CD4-positive, CD25-positive, alpha-beta regulatory T cell (primary cell): ENCODE measurements around the gene LUC7L3. TPM values are rescaled to one million over a fixed set of nuclear protein-coding genes. Genes with fewer than 3 reads are reported as not detected.
A peak's percentile ranks its signal among the peaks of the same experiment; 100 is the strongest.

Experiments used
- ATAC-seq, 2 donors: fragments of 150-1000 bp; cut with Tn5 transposase; one replicate each; pipeline ENCODE4 v1.10.0; 2021; ENCODE audit warnings: low read depth in 2 of 2, moderate number of reproducible peaks in 2 of 2, moderate library complexity in 1 of 2
- DNase-seq, 3 donors: peaks; one replicate each; pipeline versions ENCODE4 v3.0.0 to v3.0.0-alpha.2; 2012 to 2022; ENCODE audit warnings: mixed read lengths in 1 of 3
- H3K27ac ChIP-seq: one replicate; pipeline ENCODE4 v1.7.0; 2013; ENCODE audit warnings: mild to moderate bottlenecking, low read length; ENCODE audit not compliant: insufficient read depth, poor library complexity, severe bottlenecking
- H3K27me3 ChIP-seq: one replicate; pipeline ENCODE4 v1.7.0; 2013; ENCODE audit warnings: low read length; ENCODE audit not compliant: control insufficient read depth, insufficient read depth
- H3K36me3 ChIP-seq: one replicate; pipeline ENCODE4 v1.7.0; 2013; ENCODE audit warnings: mild to moderate bottlenecking, low read length, moderate library complexity; ENCODE audit not compliant: control insufficient read depth, insufficient read depth
- H3K4me1 ChIP-seq: 2 replicates; pipeline ENCODE4 v1.7.0; 2013; ENCODE audit warnings: mild to moderate bottlenecking, low read length; ENCODE audit not compliant: insufficient read depth, control insufficient read depth, poor library complexity, severe bottlenecking
- H3K4me3 ChIP-seq: one replicate; pipeline ENCODE4 v1.7.0; 2013; ENCODE audit warnings: low read depth, mild to moderate bottlenecking, low read length, moderate library complexity
- H3K9me3 ChIP-seq, 2 experiments: 1 replicate in 1 of 2; 2 replicates in 1 of 2; pipeline ENCODE4 v1.7.0; 2013; ENCODE audit warnings: low read length in 2 of 2, mild to moderate bottlenecking in 1 of 2, moderate library complexity in 1 of 2; ENCODE audit not compliant: control insufficient read depth in 2 of 2
- H3K27ac Mint-ChIP-seq, 3 donors: one replicate each; pipeline ENCODE4 v1.8.0; 2020 to 2022; ENCODE audit warnings: mild to moderate bottlenecking in 3 of 3, mixed read lengths in 3 of 3, moderate library complexity in 2 of 3
- H3K27me3 Mint-ChIP-seq: one replicate; pipeline ENCODE4 v1.8.0; 2022; ENCODE audit warnings: mild to moderate bottlenecking, mixed read lengths
- H3K36me3 Mint-ChIP-seq: one replicate; pipeline ENCODE4 v1.8.0; 2020; ENCODE audit warnings: mixed read lengths
- H3K4me1 Mint-ChIP-seq, 4 donors: one replicate each; pipeline ENCODE4 v1.8.0; 2020 to 2022; ENCODE audit warnings: mixed read lengths in 4 of 4, mild to moderate bottlenecking in 1 of 4
- H3K4me3 Mint-ChIP-seq, 4 donors: one replicate each; pipeline ENCODE4 v1.8.0; 2020 to 2022; ENCODE audit warnings: mild to moderate bottlenecking in 4 of 4, mixed read lengths in 4 of 4, moderate library complexity in 3 of 4
- H3K9me3 Mint-ChIP-seq, 7 donors: one replicate each; pipeline ENCODE4 v1.8.0; 2020 to 2022; ENCODE audit warnings: mixed read lengths in 7 of 7, mild to moderate bottlenecking in 3 of 7, moderate library complexity in 2 of 7
- polyA plus RNA-seq, 4 donors: library from polyadenylated mRNA; unstranded; fragments of 300-500 nt; fragmentation: Illumina TruSeq; gene quantifications; one replicate each; pipeline ENCODE4 v1.2.3, GENCODE V29; 2021
- total RNA-seq: library from RNA; stranded (reverse); gene quantifications from one replicate; pipeline ENCODE4 v1.2.3, GENCODE V29; 2022

Gene LUC7L3
- total and polyA plus RNA-seq, 5 donors from 2014 or later, result 44.9 to 143 (median 52.6) TPM

- H3K4me1 ChIP-seq, result no peaks in the 10 kb centered on the region
- peaks cover 70% of the 10 kb centered on the region for H3K36me3 ChIP-seq
- no peak for ATAC-seq
- no peaks in the 10 kb centered on the region for H3K27me3 ChIP-seq
- H3K27ac ChIP-seq, result no peak overlapping the region
- Mint-ChIP-seq H3K4me3 (no peak overlapping the region), H3K27ac (no peak overlapping the region), H3K36me3 (peaks cover 41% of the 10 kb centered on the region), H3K4me1 (peaks cover 16 to 25% (median 22%) of the 10 kb centered on the region in 4 donors), H3K9me3 (no peaks in the 10 kb centered on the region), H3K27me3 (no peaks in the 10 kb centered on the region)
- no peak for DNase-seq
- H3K9me3 ChIP-seq, result no peaks in the 10 kb centered on the region
- no peak overlapping the region for H3K4me3 ChIP-seq
Measured at GRCh38 chr17:50696365-50696879, 23.0 kb upstream of the LUC7L3 start.

DNA sequence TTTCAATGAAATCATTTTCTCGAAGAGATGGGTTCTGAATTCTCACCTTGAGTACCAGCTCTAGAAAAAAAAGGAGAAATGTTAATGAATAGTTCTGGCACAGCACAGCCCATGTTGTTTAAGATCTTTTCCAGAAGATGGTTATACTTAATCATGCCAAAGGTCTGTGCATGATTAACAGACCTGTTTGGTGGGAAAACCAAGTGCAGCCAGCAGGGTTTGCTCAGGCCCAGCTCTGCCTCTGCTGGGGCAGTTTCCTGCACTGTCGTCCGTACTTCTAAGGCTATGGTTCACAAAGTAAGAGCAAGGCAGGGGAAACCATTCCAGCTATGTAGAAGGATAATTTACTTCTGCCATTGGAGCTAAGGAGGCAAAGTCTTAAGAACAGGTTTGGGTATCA is 22.3 kb upstream of the LUC7L3 start:
- H3K9me3 ChIP-seq, result no peaks in the 10 kb centered on the region
- H3K27me3 ChIP-seq, result no peaks in the 10 kb centered on the region
- no peaks in the 10 kb centered on the region for H3K4me1 ChIP-seq
- peak overlapping the region in 2 of 3 donors; percentile 16 to 73 for H3K27ac Mint-ChIP-seq
- H3K36me3 Mint-ChIP-seq, result peaks cover 41% of the 10 kb centered on the region
- H3K27me3 Mint-ChIP-seq, result no peaks in the 10 kb centered on the region
- H3K9me3 Mint-ChIP-seq, result no peaks in the 10 kb centered on the region
- no peak for ATAC-seq
- peaks cover 22 to 31% (median 23%) of the 10 kb centered on the region in 4 donors for H3K4me1 Mint-ChIP-seq
- peaks cover 72% of the 10 kb centered on the region for H3K36me3 ChIP-seq
- no peak overlapping the region for H3K4me3 ChIP-seq
- no peak overlapping the region for H3K4me3 Mint-ChIP-seq
- no peak overlapping the region for H3K27ac ChIP-seq
- DNase-seq, result no peak

GRCh38 chr17:50697663-50698272 is 21.6 kb upstream of the LUC7L3 start:
- Histone ChIP-seq H3K4me3 (no peak overlapping the region), H3K36me3 (peaks cover 70% of the 10 kb centered on the region), H3K27me3 (no peaks in the 10 kb centered on the region), H3K4me1 (no peaks in the 10 kb centered on the region), H3K9me3 (no peaks in the 10 kb centered on the region), H3K27ac (peak overlapping the region; percentile 44)
- Mint-ChIP-seq H3K9me3 (no peaks in the 10 kb centered on the region), H3K36me3 (peaks cover 41% of the 10 kb centered on the region), H3K27ac (peak overlapping the region; percentile 53 to 73 (median 69)), H3K4me3 (no peak overlapping the region), H3K27me3 (no peaks in the 10 kb centered on the region), H3K4me1 (peaks cover 23 to 37% (median 28%) of the 10 kb centered on the region in 4 donors)
- DNase-seq (peak in 1 of 3 donors; percentile 54), ATAC-seq (no peak)

DNA sequence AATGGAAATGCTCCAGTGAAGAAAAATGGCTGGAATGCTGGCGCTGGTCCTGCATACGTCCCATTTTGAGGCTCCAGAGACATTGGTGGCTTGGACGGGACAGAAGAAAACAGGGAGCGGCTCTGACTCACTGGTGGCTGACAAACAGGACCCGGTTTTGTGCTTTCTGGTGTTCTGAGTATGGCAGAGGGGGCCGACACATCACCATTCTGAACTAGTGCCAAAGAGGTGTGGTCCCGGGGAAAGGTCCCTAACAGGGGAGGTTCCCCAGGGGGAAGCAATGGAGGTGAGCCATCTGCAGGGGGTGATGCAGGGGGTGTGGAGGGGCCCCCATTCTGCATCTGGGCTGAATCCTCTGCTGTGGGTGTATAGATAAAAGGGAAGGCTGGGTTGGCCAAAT is 20.0 kb upstream of the LUC7L3 start:
- Mint-ChIP-seq H3K4me3 (no peak overlapping the region), H3K36me3 (peaks cover 43% of the 10 kb centered on the region), H3K4me1 (peaks cover 26 to 52% (median 41%) of the 10 kb centered on the region in 4 donors), H3K9me3 (no peaks in the 10 kb centered on the region), H3K27ac (peak overlapping the region in 1 of 3 donors; percentile 45), H3K27me3 (no peaks in the 10 kb centered on the region)
- ATAC-seq (no peak), DNase-seq (no peak)
- Histone ChIP-seq H3K27ac (no peak overlapping the region), H3K4me1 (no peaks in the 10 kb centered on the region), H3K27me3 (no peaks in the 10 kb centered on the region), H3K36me3 (peaks cover 62% of the 10 kb centered on the region), H3K4me3 (no peak overlapping the region), H3K9me3 (no peaks in the 10 kb centered on the region)

DNA sequence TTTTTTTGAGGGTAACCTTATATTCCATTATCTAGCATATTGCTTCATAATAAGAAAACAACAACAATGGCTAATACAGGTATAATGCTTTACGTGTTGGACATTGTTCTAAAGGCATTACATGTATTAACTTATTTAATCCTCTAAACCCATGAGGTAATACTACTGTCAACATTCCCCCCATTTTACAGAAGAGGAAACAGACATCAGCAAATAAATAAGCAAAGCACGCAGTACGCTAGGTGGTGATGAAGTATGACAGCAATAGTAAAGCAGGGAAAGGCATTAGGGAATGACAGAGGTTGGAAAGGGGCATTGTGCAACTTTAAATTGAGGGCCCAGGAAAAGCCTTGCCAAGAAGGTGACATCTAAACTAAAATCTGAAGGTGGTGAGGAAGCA is 16.2 kb upstream of the LUC7L3 start:
- no peak overlapping the region for H3K4me3 ChIP-seq
- peaks cover 21 to 66% (median 49%) of the 10 kb centered on the region in 4 donors for H3K4me1 Mint-ChIP-seq
- H3K4me1 ChIP-seq, result peaks cover 16% of the 10 kb centered on the region
- H3K9me3 Mint-ChIP-seq, result no peaks in the 10 kb centered on the region
- H3K36me3 ChIP-seq, result peaks cover 33% of the 10 kb centered on the region
- H3K27ac Mint-ChIP-seq, result peak overlapping the region in 2 of 3 donors; percentile 78 to 88
- H3K27me3 Mint-ChIP-seq, result peaks cover 4% of the 10 kb centered on the region
- no peaks in the 10 kb centered on the region for H3K27me3 ChIP-seq
- peaks cover 24% of the 10 kb centered on the region for H3K36me3 Mint-ChIP-seq
- no peak overlapping the region for H3K27ac ChIP-seq
- H3K9me3 ChIP-seq, result no peaks in the 10 kb centered on the region
- ATAC-seq (no peak), DNase-seq (no peak)
- peak overlapping the region in 2 of 4 donors; percentile 34 to 90 for H3K4me3 Mint-ChIP-seq

DNA sequence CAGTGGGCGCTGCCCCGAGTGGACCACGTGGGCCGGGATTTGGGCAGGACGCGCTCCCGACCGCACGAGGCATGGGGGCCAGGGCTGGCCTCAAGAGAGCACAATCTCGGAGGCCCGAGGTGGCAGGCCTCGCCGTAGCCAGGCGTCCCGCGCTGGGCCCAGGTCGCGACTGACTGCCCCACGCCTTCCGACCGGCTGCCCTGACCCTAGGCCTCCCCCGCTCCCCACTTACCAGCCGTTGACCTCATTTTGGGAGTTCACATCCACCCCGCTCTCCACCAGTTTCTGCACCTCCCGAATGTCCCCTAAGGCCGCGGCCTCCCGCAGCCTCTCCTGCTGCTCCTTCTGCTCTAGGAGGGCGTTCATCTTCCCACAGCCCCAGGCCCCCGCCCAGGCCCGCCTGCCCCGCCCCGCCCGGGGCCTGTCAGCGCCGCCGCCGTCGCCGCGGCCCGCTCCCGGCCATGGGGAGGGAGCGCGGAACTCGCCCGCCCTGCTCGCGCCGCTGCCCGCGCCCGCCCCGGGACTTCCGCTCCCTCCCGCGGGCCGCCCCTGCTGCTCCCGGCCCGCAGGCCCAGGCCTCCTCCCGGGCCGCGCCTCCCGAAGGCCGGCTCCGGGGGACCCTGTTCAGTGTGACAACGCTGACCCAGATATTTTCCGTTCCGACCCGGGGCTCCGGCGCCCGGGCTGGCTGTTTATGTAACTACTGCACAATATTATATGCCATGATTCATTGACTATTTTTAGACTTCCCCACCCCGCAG is 11.9 kb upstream of the LUC7L3 start, which contains the start of gene ANKRD40:
Gene ANKRD40 (minus strand): TSS at position 626 of the 761 bp plus-strand sequence. CDS start 260 bp downstream, at position 366.
- peak within 1 kb of the TSS; percentile 93 for H3K27ac ChIP-seq
- peak; percentile 87 to 89 for ATAC-seq

GRCh38 chr17:50708050-50709000 is 11.1 kb upstream of the LUC7L3 start:
- no peak for ATAC-seq
- peaks cover 10 to 59% (median 39%) of the 10 kb centered on the region in 4 donors for H3K4me1 Mint-ChIP-seq
- peak in 1 of 3 donors; percentile 31 for DNase-seq

More for the DNA sequence above, 11.9 kb upstream of the LUC7L3 start, which contains the start of gene ANKRD40:
- Mint-ChIP-seq H3K27ac (peak within 1 kb of the TSS; percentile 97 to 99 (median 99)), H3K9me3 (no peaks in the 10 kb centered on the region), H3K36me3 (peaks cover 8% of the 10 kb centered on the region), H3K4me3 (peak within 1 kb of the TSS; percentile 91 to 97 (median 94)), H3K4me1 (peaks cover 10 to 65% (median 46%) of the 10 kb centered on the region in 4 donors), H3K27me3 (peaks cover 4% of the 10 kb centered on the region)
- Histone ChIP-seq H3K27me3 (no peaks in the 10 kb centered on the region), H3K9me3 (no peaks in the 10 kb centered on the region), H3K4me3 (peak within 1 kb of the TSS; percentile 98), H3K4me1 (peaks cover 27% of the 10 kb centered on the region), H3K36me3 (peaks cover 10% of the 10 kb centered on the region)
- DNase-seq, result peak; percentile 81 to 94 (median 89)

More at GRCh38 chr17:50708050-50709000, 11.1 kb upstream of the LUC7L3 start:
- Mint-ChIP-seq H3K4me3 (peak overlapping the region; percentile 89 to 97 (median 94)), H3K27ac (peak overlapping the region; percentile 97 to 99 (median 99)), H3K27me3 (peaks cover 4% of the 10 kb centered on the region), H3K9me3 (peaks cover 0 to 2% (median 0%) of the 10 kb centered on the region in 7 donors), H3K36me3 (peaks cover 8% of the 10 kb centered on the region)
- no peaks in the 10 kb centered on the region for H3K9me3 ChIP-seq
- H3K27me3 ChIP-seq, result no peaks in the 10 kb centered on the region
- peak overlapping the region; percentile 93 for H3K27ac ChIP-seq
- peaks cover 27% of the 10 kb centered on the region for H3K4me1 ChIP-seq
- peaks cover 6% of the 10 kb centered on the region for H3K36me3 ChIP-seq
- peak overlapping the region; percentile 98 for H3K4me3 ChIP-seq
